K562 (cell line): Measurements from ENCODE around the gene ZBTB9. TPM values are rescaled to one million over a fixed set of nuclear protein-coding genes. Genes with fewer than 3 reads are reported as not detected.

Experiments used
- ARID4B ChIP-seq: sonication (generic); formaldehyde crosslinking; IDR thresholded peaks from 2 replicates; pipeline ENCODE4 v1.8.0; 2022; ENCODE audit warnings: mild to moderate bottlenecking, missing genetic modification reagents
- ATF4 ChIP-seq: fragments of 450-650 bp; formaldehyde crosslinking; IDR thresholded peaks from 2 replicates; pipeline ENCODE4 v1.4.0; 2022; ENCODE audit warnings: mild to moderate bottlenecking, moderate library complexity
- CCNT2 ChIP-seq: IDR thresholded peaks from 2 replicates; pipeline ENCODE4 v1.6.1; 2011; ENCODE audit warnings: borderline replicate concordance, low read depth, mild to moderate bottlenecking, moderate library complexity, mixed read lengths, low read length; ENCODE audit not compliant: insufficient read length; ENCODE audit errors: extremely low read depth
- CREBBP ChIP-seq: IDR thresholded peaks from one replicate; pipeline ENCODE4 v1.6.1; 2012; ENCODE audit warnings: low read depth, mild to moderate bottlenecking, control low read depth, inconsistent platforms, low read length
- CREM ChIP-seq: IDR thresholded peaks from 2 replicates; pipeline ENCODE4 v1.6.1; 2014; ENCODE audit warnings: antibody characterized with exemption, low read depth
- DEAF1 ChIP-seq: fragments of 450-650 bp; formaldehyde crosslinking; IDR thresholded peaks from 2 replicates; pipeline ENCODE4 v1.4.0; 2020; ENCODE audit warnings: mild to moderate bottlenecking, moderate library complexity
- HDAC1 ChIP-seq, 2 experiments: fragments of 450-650 bp; IDR thresholded peaks; 2 replicates each; pipeline ENCODE4 v1.6.1; 2016 to 2017; ENCODE audit warnings: inconsistent platforms in 1 of 2, mild to moderate bottlenecking in 1 of 2, moderate library complexity in 1 of 2
- KAT7 ChIP-seq: sonication (generic); formaldehyde crosslinking; IDR thresholded peaks from 2 replicates; pipeline ENCODE4 v1.8.0; 2022; ENCODE audit warnings: missing genetic modification reagents, mild to moderate bottlenecking, borderline replicate concordance
- OTX1 ChIP-seq: fragments of 450-650 bp; formaldehyde crosslinking; IDR thresholded peaks from 2 replicates; pipeline ENCODE4 v1.4.0; 2022; ENCODE audit warnings: mild to moderate bottlenecking
- SAP30 ChIP-seq: fragments of 200-600 bp; sonication (generic); IDR thresholded peaks from 2 replicates; pipeline ENCODE4 v1.6.1; 2012; ENCODE audit warnings: borderline replicate concordance, low read depth, mild to moderate bottlenecking, moderate library complexity, low read length, control low read depth, inconsistent platforms; ENCODE audit not compliant: insufficient read depth, poor library complexity, severe bottlenecking
- TAF1 ChIP-seq: IDR thresholded peaks from 2 replicates; pipeline ENCODE4 v1.6.1; 2011; ENCODE audit warnings: mild to moderate bottlenecking, low read length, moderate library complexity; ENCODE audit not compliant: insufficient read depth, control insufficient read depth, severe bottlenecking; ENCODE audit errors: extremely low read depth
- TAF9B ChIP-seq: fragments of 450-650 bp; IDR thresholded peaks from 2 replicates; pipeline ENCODE4 v1.6.1; 2018; ENCODE audit warnings: mild to moderate bottlenecking; ENCODE audit not compliant: partially characterized antibody
- USF1 ChIP-seq: sonication (generic); formaldehyde crosslinking; IDR thresholded peaks from 2 replicates; pipeline ENCODE4 v1.9.0; 2022; ENCODE audit warnings: mild to moderate bottlenecking, missing genetic modification reagents
- ZNF551 ChIP-seq: fragments of 250-450 bp; sonication (Bioruptor Pico); IDR thresholded peaks from 2 replicates; pipeline ENCODE4 v1.5.0; 2021; ENCODE audit warnings: mild to moderate bottlenecking, moderate library complexity
- ZZZ3 ChIP-seq: fragments of 450-650 bp; IDR thresholded peaks from 2 replicates; pipeline ENCODE4 v1.6.1; 2016; ENCODE audit warnings: antibody characterized with exemption, mild to moderate bottlenecking, moderate library complexity
- polyA plus RNA-seq, 8 experiments: library from polyadenylated mRNA; depleted of rRNA in 4 of 8; stranded (reverse) in 5 of 8; unstranded in 3 of 8; fragments of >200 nt; fragmentation: Nextera tagmentation in 2 of 8; fragmentation: Illumina TruSeq in 1 of 8; extraction: Ambion mirVana in 2 of 8; extraction: Trizol in 1 of 8; gene quantifications; 2 replicates each; pipeline versions ENCODE4 v1.2.1 to v1.2.3, GENCODE V29; 2011 to 2014; ENCODE audit warnings: inconsistent platforms in 1 of 8, missing spikeins in 1 of 8
- total RNA-seq, 7 experiments: library from RNA; depleted of rRNA in 6 of 7; stranded (reverse); fragments of >200 nt in 6 of 7; fragmentation: Illumina TruSeq in 2 of 7; extraction: Trizol in 2 of 7; gene quantifications; 2 replicates each; pipeline versions ENCODE4 v1.2.1 to v1.2.3, GENCODE V29; 2011 to 2021; ENCODE audit warnings: low replicate concordance in 1 of 7
- TF ChIP-seq, protein P1 (sequence below): fragments of 250-450 bp; sonication (Bioruptor Pico); IDR thresholded peaks from 2 replicates; pipeline ENCODE4 v1.4.0; 2020; ENCODE audit warnings: mild to moderate bottlenecking, moderate library complexity

The ZBTB9 gene
- total and polyA plus RNA-seq, 9 of the 15 experiments (the other 6 are each of a cell fraction or from before 2014, with no cell fraction given): 1.9 to 19.5 (median 10.4) TPM

DNA sequence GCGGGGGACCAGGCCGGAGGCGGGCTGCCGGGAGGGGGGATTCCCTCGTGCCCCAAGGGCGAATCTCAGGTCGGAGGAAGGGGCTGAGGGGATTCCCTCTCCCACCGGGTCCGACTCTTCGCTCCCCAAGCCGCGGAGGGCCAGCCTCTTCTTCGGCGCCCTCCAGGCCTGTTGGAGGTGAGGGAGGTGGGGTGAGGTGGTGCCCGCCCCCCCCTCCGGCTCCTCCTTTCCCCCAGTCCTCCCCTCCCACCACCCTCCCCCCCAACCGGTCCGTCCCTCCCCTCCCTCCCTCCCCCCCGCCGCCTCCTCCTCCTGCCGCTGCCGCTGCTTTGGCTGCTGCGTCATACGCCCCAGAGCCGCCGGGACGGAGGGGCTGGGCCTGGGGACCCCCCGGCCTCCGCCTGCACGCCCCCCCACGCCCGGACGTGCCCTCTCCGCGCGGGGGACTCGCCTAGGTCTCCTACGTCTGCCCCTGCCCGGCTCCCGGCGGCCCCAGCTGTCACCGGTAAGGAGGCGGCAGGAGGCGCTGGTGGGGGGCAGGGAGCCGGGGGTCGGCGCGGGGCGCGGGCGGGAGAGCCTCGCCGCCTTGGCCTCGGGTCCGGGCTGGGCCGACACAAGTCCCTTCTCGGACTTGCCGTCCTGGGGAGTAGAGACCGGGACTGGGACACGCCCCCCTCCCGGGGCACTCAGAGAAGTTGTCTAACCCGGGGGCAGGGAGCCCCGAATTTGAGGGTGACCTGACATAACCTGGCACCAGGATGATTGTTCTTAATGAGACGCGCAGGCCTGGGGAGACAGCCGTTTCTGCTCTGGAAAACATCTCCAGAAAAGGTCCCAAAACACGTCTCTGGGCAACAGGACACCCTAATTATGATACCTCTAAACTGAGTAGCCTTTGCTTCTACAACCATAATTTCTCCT is 43.4 kb upstream of the ZBTB9 start, which contains the start of gene PHF1 (continued):
- TF ChIP-seq CREBBP: no peak
- 0 out of 2 replicates have a peak, but pooled peaks have one; percentile 5 for TF ChIP-seq OTX1
- no peak for TF ChIP-seq ZNF551
- TF ChIP-seq CCNT2: peak; percentile 32
- peak in 1 of 2 experiments; percentile 74; a peak in 2 of 4 replicates for TF ChIP-seq HDAC1 (IDR thresholded peaks at IDR 0.05)
- TF ChIP-seq, protein P1, sequence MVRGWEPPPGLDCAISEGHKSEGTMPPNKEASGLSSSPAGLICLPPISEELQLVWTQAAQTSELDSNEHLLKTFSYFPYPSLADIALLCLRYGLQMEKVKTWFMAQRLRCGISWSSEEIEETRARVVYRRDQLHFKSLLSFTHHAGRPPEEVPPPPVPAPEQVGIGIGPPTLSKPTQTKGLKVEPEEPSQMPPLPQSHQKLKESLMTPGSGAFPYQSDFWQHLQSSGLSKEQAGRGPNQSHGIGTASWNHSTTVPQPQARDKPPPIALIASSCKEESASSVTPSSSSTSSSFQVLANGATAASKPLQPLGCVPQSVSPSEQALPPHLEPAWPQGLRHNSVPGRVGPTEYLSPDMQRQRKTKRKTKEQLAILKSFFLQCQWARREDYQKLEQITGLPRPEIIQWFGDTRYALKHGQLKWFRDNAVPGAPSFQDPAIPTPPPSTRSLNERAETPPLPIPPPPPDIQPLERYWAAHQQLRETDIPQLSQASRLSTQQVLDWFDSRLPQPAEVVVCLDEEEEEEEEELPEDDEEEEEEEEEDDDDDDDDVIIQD (CRISPR knock-in tag): no peak
- no peak for TF ChIP-seq TAF9B
- TF ChIP-seq KAT7 (CRISPR knock-in tag): 0 out of 2 replicates have a peak, but pooled peaks have one; percentile 73
- TF ChIP-seq CREM: peak; percentile 56; the same call in 1 of the 2 replicates
- peak; percentile 87 for TF ChIP-seq ARID4B (CRISPR knock-in tag)
- no peak for TF ChIP-seq USF1
- TF ChIP-seq ATF4 (CRISPR knock-in tag): no peak
- TF ChIP-seq DEAF1 (CRISPR knock-in tag): no peak
- TF ChIP-seq ZZZ3: no peak
- TF ChIP-seq SAP30: peak; percentile 72
- peak; percentile 35 for TF ChIP-seq TAF1
